ENCODE results near the gene HIVEP3. TPM values are rescaled to one million over a fixed set of nuclear protein-coding genes. Genes with fewer than 3 reads are reported as not detected.

HIVEP3 gene
- total RNA-seq, 4 donors from 2014 or later = 5.3 to 17.3 (median 9.1) TPM

GRCh38 chr1:41943717-41944116 lies 25.0 kb upstream of the HIVEP3 start:
- H3K4me3 ChIP-seq (ENCODE audit: low read depth, poor library complexity, severe bottlenecking) = no peak overlapping the region
- intact Hi-C loops (cut with DNase I; ENCODE audit: low total_unique reads) = no loop called here
- TF ChIP-seq CTCF (IDR thresholded peaks at IDR 0.05) = no peak
- TF ChIP-seq POLR2A (IDR thresholded peaks at IDR 0.05) = no peak
- WGBS, 2 donors = 86 to 92% methylated on average over 1 of the region's 1 CpG
- no peak for DNase-seq (ENCODE audit: low spot score in 2 of 2)

GRCh38 chr1:41942278-41942677 lies 23.6 kb upstream of the HIVEP3 start:
- no peak for DNase-seq (ENCODE audit: low spot score in 2 of 2)
- no peak overlapping the region for H3K4me3 ChIP-seq (ENCODE audit: low read depth, poor library complexity, severe bottlenecking)
- no peak for TF ChIP-seq POLR2A (IDR thresholded peaks at IDR 0.05)
- no peak for TF ChIP-seq CTCF (IDR thresholded peaks at IDR 0.05)
- intact Hi-C loops (cut with DNase I; ENCODE audit: low total_unique reads) = no loop called here

DNA sequence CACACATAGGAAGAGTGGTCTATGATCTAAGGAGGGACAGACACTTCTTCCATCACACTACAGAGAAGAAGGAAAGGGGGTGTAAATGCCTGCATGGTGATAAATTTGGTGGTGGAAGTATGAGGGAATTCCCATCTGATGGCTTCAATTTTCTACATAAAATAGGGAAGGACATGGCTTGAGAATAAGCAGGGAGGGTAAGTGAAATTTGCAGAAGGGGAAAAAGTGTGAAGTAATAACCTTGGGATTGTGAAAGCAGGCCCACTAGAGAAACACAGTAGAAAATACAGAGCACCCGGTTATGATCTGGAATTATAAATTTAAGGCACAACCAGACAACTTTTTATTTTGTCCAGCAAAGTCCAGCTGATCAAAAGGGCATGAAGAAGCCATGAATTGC lies 22.7 kb upstream of the HIVEP3 start:
- no peak overlapping the region for H3K4me3 ChIP-seq (ENCODE audit: low read depth, poor library complexity, severe bottlenecking)
- no peak for TF ChIP-seq POLR2A (IDR thresholded peaks at IDR 0.05)
- intact Hi-C loops (cut with DNase I; ENCODE audit: low total_unique reads) = no loop called here
- no peak for DNase-seq (ENCODE audit: low spot score in 2 of 2)
- 71 to 81% methylated on average over 1 of the region's 1 CpG for WGBS, 2 donors

DNA sequence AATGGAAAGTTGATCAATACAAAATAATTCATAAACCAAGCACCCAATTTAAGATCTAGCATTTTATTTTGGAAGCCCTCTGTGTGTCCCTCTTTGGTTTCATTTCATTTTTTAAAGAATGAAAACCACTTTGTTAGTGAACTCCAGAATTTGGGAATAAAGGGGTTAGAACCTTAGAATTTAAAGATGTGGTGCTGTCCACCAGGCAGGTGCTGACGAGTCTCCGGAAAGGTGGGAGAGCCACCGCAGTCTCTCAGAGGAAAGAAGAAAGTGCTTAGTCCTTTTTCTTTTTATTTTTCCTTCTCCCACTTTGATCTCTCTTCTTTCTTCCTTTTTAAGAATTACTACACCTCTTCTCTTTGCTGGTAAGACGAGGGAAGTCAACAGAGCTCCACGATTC lies 20.5 kb upstream of the HIVEP3 start:
- no peak overlapping the region for H3K4me3 ChIP-seq (ENCODE audit: low read depth, poor library complexity, severe bottlenecking)
- no peak for TF ChIP-seq CTCF (IDR thresholded peaks at IDR 0.05)
- TF ChIP-seq POLR2A (IDR thresholded peaks at IDR 0.05) = no peak
- no peak for DNase-seq (ENCODE audit: low spot score in 2 of 2)
- intact Hi-C loops (cut with DNase I; ENCODE audit: low total_unique reads) = no loop called here
- WGBS, 2 donors = 44 to 52% methylated on average over 5 of the region's 5 CpGs

DNA sequence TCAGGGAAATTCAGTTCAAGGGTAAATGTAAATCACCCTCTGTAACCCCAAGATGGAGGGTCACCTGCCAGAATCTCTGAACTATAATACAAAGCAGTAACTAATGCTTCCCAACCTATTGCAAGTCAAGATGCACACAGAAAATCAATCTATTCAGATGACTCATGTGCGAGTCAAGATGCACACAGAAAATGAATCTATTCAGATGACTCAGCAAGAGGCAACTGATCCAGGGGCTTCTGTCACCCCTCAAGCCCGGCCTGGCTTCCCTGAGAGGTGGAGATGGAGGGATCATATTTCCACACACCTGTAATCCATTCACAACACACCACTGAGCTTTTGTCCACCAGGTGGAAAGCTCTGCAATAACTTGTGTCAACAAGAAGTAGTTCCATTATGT lies 17.4 kb upstream of the HIVEP3 start:
- no peak for DNase-seq (ENCODE audit: low spot score in 2 of 2)
- H3K4me3 ChIP-seq (ENCODE audit: low read depth, poor library complexity, severe bottlenecking) = no peak overlapping the region
- intact Hi-C loops (cut with DNase I; ENCODE audit: low total_unique reads) = no loop called here
- no peak for TF ChIP-seq POLR2A (IDR thresholded peaks at IDR 0.05)
- WGBS, 2 donors = 48% methylated on average over 2 of the region's 2 CpGs

- WGBS, 2 donors = 58 to 66% methylated on average over 1 of the region's 1 CpG
- intact Hi-C loops (cut with DNase I; ENCODE audit: low total_unique reads) = no loop called here
- DNase-seq (ENCODE audit: low spot score in 2 of 2) = no peak
- H3K4me3 ChIP-seq (ENCODE audit: low read depth, poor library complexity, severe bottlenecking) = no peak overlapping the region
- TF ChIP-seq POLR2A (IDR thresholded peaks at IDR 0.05) (no peak), CTCF (IDR thresholded peaks at IDR 0.05) (no peak)
Observed at GRCh38 chr1:41935226-41935625, 16.5 kb upstream of the HIVEP3 start.

DNA sequence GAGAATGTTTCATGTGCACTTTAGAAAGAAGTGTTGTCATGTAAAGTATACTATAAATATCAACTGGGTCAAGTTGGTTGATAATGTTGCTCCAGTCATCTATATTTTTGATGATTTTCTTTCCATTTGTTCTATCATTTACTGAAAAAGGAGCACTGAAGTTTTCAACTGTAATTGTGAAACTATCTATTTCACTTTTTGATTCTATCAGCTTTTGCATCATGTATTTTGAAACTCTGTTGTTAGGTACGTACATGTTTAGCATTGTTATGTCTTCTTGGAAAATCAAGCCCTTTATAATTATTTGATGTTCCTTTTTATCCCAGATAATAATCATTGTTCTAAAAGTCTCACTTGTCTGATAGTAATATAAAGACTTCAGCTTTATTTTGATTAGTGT lies 14.4 kb upstream of the HIVEP3 start:
- H3K4me3 ChIP-seq (ENCODE audit: low read depth, poor library complexity, severe bottlenecking) = no peak overlapping the region
- WGBS, 2 donors = 86 to 91% methylated on average over 1 of the region's 1 CpG
- intact Hi-C loops (cut with DNase I; ENCODE audit: low total_unique reads) = no loop called here
- no peak for TF ChIP-seq CTCF (IDR thresholded peaks at IDR 0.05)
- TF ChIP-seq POLR2A (IDR thresholded peaks at IDR 0.05) = no peak
- DNase-seq (ENCODE audit: low spot score in 2 of 2) = no peak

Data from lower leg skin (tissue), 4 donors.